Colonic mucosa (tissue), 4 donors: ENCODE measurements around the gene TAF1D. TPM values are rescaled to one million over a fixed set of nuclear protein-coding genes. Genes with fewer than 3 reads are reported as not detected.

Source experiments
- DNase-seq: peaks from one replicate; pipeline ENCODE4 v3.0.0-alpha.2; 2020
- H3K27ac ChIP-seq: fragments of 200-600 bp; one replicate; pipeline ENCODE4 v1.8.0; 2021
- H3K27me3 ChIP-seq: fragments of 200-600 bp; one replicate; pipeline ENCODE4 v1.8.0; 2021
- H3K36me3 ChIP-seq: fragments of 200-600 bp; one replicate; pipeline ENCODE4 v1.8.0; 2021
- H3K4me1 ChIP-seq: fragments of 200-600 bp; one replicate; pipeline ENCODE4 v1.8.0; 2021; ENCODE audit warnings: mild to moderate bottlenecking
- H3K4me3 ChIP-seq: fragments of 200-600 bp; one replicate; pipeline ENCODE4 v1.8.0; 2021
- H3K9ac ChIP-seq, 2 donors: one replicate each; pipeline ENCODE4 v1.7.0; 2013; ENCODE audit warnings: control low read depth in 2 of 2, low read depth in 2 of 2, low read length in 2 of 2
- H3K9me3 ChIP-seq: fragments of 200-600 bp; one replicate; pipeline ENCODE4 v1.8.0; 2021
- intact Hi-C: fragments of 100-400 bp; cut with DNase I; formaldehyde crosslinking; loops from one replicate; pipeline ENCODE4 v1.14.1; 2022
- total RNA-seq, 2 donors: library from RNA; stranded (reverse); fragmentation: NEBNext Ultra II Directional in 1 of 2; extraction: Animal tissue kit (Norgen Biotek cat#: 25700) in 1 of 2; gene quantifications; one replicate each; pipeline ENCODE4 v1.2.1, GENCODE V29; 2021
- TF ChIP-seq, protein P1 (sequence below): fragments of 200-600 bp; IDR thresholded peaks from one replicate; pipeline ENCODE4 v1.8.0; 2022; ENCODE audit warnings: antibody characterized with exemption, mild to moderate bottlenecking
- donor health status: healthy.
- donor health status: DM: no; HTN: no; CAD: no.
- donor health status: DM: no; HTN: no; CAD: no.

The TAF1D gene
- total RNA-seq: 100 to 1,000 TPM in 1 of 2 donors, 10 to 100 TPM in 1; 73.7 to 100 TPM

- Histone ChIP-seq H3K9me3 (no peaks in the 10 kb centered on the region), H3K9ac (peak within 1 kb of the TSS; percentile 92 to 98), H3K36me3 (peaks cover 12% of the 10 kb centered on the region), H3K4me1 (peaks cover 21% of the 10 kb centered on the region), H3K27me3 (no peaks in the 10 kb centered on the region), H3K4me3 (peak within 1 kb of the TSS; percentile 78), H3K27ac (peak within 1 kb of the TSS; percentile 95)
- intact Hi-C loops: no loop called here
- DNase-seq: peak; percentile 99
- TF ChIP-seq, protein P1, sequence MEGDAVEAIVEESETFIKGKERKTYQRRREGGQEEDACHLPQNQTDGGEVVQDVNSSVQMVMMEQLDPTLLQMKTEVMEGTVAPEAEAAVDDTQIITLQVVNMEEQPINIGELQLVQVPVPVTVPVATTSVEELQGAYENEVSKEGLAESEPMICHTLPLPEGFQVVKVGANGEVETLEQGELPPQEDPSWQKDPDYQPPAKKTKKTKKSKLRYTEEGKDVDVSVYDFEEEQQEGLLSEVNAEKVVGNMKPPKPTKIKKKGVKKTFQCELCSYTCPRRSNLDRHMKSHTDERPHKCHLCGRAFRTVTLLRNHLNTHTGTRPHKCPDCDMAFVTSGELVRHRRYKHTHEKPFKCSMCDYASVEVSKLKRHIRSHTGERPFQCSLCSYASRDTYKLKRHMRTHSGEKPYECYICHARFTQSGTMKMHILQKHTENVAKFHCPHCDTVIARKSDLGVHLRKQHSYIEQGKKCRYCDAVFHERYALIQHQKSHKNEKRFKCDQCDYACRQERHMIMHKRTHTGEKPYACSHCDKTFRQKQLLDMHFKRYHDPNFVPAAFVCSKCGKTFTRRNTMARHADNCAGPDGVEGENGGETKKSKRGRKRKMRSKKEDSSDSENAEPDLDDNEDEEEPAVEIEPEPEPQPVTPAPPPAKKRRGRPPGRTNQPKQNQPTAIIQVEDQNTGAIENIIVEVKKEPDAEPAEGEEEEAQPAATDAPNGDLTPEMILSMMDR: no peak
Observed at GRCh38 chr11:93741094-93741881, at the start of gene TAF1D, which contains the start of gene C11orf54. TAF1D (minus strand) TSS chr11:93741495; CDS start chr11:93739304, 2,191 bp downstream. C11orf54 (plus strand) TSS chr11:93741672; CDS start chr11:93747394, 5,722 bp downstream.

GRCh38 chr11:93784935-93785360 is 43.7 kb upstream of the TAF1D start:
- peak overlapping the region; percentile 94 for H3K4me3 ChIP-seq
- H3K27me3 ChIP-seq: no peaks in the 10 kb centered on the region
- peak overlapping the region; percentile 93 to 95 for H3K9ac ChIP-seq
- DNase-seq: no peak
- TF ChIP-seq, protein P1: no peak
- no peaks in the 10 kb centered on the region for H3K9me3 ChIP-seq
- H3K36me3 ChIP-seq: no peaks in the 10 kb centered on the region
- intact Hi-C loops: loop anchor here (5.0 kb wide), 1 partner anchor 38 kb away; no protein-coding TSS in a partner anchor
- H3K4me1 ChIP-seq: peaks cover 19% of the 10 kb centered on the region
- peak overlapping the region; percentile 95 for H3K27ac ChIP-seq

GRCh38 chr11:93784145-93784934 is 43.0 kb upstream of the TAF1D start, which contains the start of gene MED17:
MED17 (plus strand) TSS chr11:93784282; CDS start chr11:93784514, 232 bp downstream.
- Histone ChIP-seq H3K4me3 (peak within 1 kb of the TSS; percentile 94), H3K9me3 (no peaks in the 10 kb centered on the region), H3K9ac (peak within 1 kb of the TSS; percentile 93 to 95), H3K27me3 (no peaks in the 10 kb centered on the region), H3K27ac (peak within 1 kb of the TSS; percentile 95), H3K4me1 (peaks cover 19% of the 10 kb centered on the region), H3K36me3 (no peaks in the 10 kb centered on the region)
- intact Hi-C loops: loop anchor here (5.0 kb wide), 1 partner anchor 37 kb away; no protein-coding TSS in a partner anchor
- TF ChIP-seq, protein P1: peak; percentile 28
- peak; percentile 96 for DNase-seq

DNA sequence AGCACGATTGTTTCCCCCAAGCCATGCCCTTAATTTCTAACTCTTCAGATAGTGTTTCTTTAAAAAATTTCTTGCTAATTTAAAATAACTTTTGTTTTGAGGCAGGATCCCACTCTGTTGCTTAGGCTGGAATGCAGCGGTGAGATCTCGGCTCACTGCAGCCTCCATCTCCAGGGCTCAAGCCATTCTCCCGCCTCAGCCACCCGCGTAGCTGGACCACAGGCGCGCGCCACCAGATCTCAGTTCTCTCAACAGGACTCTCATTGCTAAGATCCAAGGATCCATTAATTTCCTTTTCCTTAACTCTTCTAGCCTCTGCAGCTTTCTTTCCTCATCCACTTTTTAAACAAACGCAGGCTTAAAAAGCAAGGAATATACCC is 42.5 kb upstream of the TAF1D start:
- Histone ChIP-seq H3K4me1 (peaks cover 19% of the 10 kb centered on the region), H3K9ac (peak overlapping the region; percentile 38 to 95), H3K4me3 (peak overlapping the region; percentile 94), H3K36me3 (no peaks in the 10 kb centered on the region), H3K27me3 (no peaks in the 10 kb centered on the region), H3K27ac (peak overlapping the region; percentile 95), H3K9me3 (no peaks in the 10 kb centered on the region)
- TF ChIP-seq, protein P1: no peak
- no peak for DNase-seq
- intact Hi-C loops: loop anchor here (5.0 kb wide), 1 partner anchor 36 kb away; no protein-coding TSS in a partner anchor

DNA sequence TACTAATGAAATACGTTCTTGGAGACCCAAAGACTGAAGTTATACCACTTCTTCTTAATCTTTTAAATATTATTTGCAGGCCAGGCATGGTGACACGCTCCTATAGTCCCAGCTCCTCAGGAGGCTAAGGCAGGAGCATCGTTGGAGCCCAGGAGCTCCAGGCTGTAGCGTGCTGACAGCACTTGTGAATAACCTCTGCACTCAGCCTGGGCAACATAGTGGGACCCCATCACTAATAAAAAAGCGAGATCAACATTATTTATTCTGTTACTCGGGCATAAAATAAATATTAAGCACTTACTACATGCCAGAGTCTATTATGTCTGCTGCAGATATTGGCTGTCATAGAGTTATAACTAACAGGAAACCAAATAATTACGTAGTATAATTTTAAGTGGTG is 42.1 kb upstream of the TAF1D start:
- intact Hi-C loops: loop anchor here (5.0 kb wide), 1 partner anchor 36 kb away; no protein-coding TSS in a partner anchor
- Histone ChIP-seq H3K36me3 (no peaks in the 10 kb centered on the region), H3K27me3 (no peaks in the 10 kb centered on the region), H3K4me3 (peak overlapping the region; percentile 94), H3K27ac (peak overlapping the region; percentile 95), H3K9ac (no peak overlapping the region), H3K4me1 (peaks cover 19% of the 10 kb centered on the region), H3K9me3 (no peaks in the 10 kb centered on the region)
- DNase-seq: no peak
- TF ChIP-seq, protein P1: no peak
